HepG2 (cell line): ENCODE results near the gene HNRNPA1L2. TPM values are rescaled to one million over a fixed set of nuclear protein-coding genes. Genes with fewer than 3 reads are reported as not detected.
"Not testable (repeated sequence)": the region's sequence is repeated elsewhere in the genome, so short reads cannot be mapped to it uniquely, and the experiment has no call there.

ENCODE experiments used
- ATAC-seq: fragments of 200-7000 bp; cut with Tn5 transposase; 3 replicates; pipeline ENCODE4 v1.9.1; 2020; ENCODE audit warnings: mild to moderate bottlenecking, moderate library complexity
- BruUV-seq: library from RNA; stranded (reverse); fragments of 400-500 nt; replicated peaks from 2 replicates; lab custom pipeline; 2021; lab: Mats Ljungman, UMichigan
- CTCF ChIA-PET: fragments of 300-600 bp; formaldehyde crosslinking; extraction: SDS; loops from one replicate; lab custom pipeline; 2021; ENCODE audit warnings: low total read pairs, inconsistent platforms, low intra/inter-chr PET ratio; lab: Yijun Ruan, JAX
- POLR2A ChIA-PET: fragments of 350-600 bp; sonication (Branson Sonifier 250); formaldehyde crosslinking; loops from one replicate; lab custom pipeline; 2020; ENCODE audit warnings: antibody characterized with exemption, inconsistent platforms; lab: Yijun Ruan, JAX
- DNase-seq: peaks from one replicate; pipeline ENCODE4 v3.0.0-alpha.2; 2015; ENCODE audit warnings: low spot score
- FAIRE-seq: peaks from 3 replicates; lab custom pipeline; 2011; peaks lifted over from hg19 to GRCh38; lab: Jason Lieb, UNC
- H2AFZ ChIP-seq: one replicate; pipeline ENCODE4 v1.6.1; 2011; ENCODE audit warnings: low read length, inconsistent platforms
- H3K27ac ChIP-seq: fragments of 300-600 bp; 3 replicates; pipeline ENCODE4 v1.8.0; 2011; ENCODE audit warnings: mixed run types, mild to moderate bottlenecking, mixed read lengths, low read length, inconsistent platforms; ENCODE audit not compliant: insufficient read depth; ENCODE audit errors: extremely low read length
- H3K27me3 ChIP-seq, 2 experiments: fragments of 200-600 bp in 1 of 2; 2 replicates in 1 of 2; 3 replicates in 1 of 2; pipeline versions ENCODE4 v1.6.0 to v1.8.0; 2011; ENCODE audit warnings: low read length in 2 of 2, mild to moderate bottlenecking in 2 of 2, moderate library complexity in 2 of 2, inconsistent platforms in 1 of 2; ENCODE audit not compliant: insufficient read depth in 2 of 2, control insufficient read depth in 1 of 2
- H3K36me3 ChIP-seq, 2 experiments: fragments of 200-600 bp in 1 of 2; replicated peaks in 1 of 2; 2 replicates in 1 of 2; 3 replicates in 1 of 2; pipeline versions ENCODE4 v1.5.1 to v1.8.0; 2011; ENCODE audit warnings: low read length in 2 of 2, inconsistent platforms in 1 of 2; ENCODE audit not compliant: insufficient read depth in 2 of 2, control insufficient read depth in 1 of 2
- H3K4me1 ChIP-seq: 2 replicates; pipeline ENCODE4 v1.5.1; 2012; ENCODE audit warnings: low read length, inconsistent platforms; ENCODE audit not compliant: insufficient read depth
- H3K4me2 ChIP-seq: 2 replicates; pipeline ENCODE4 v1.6.0; 2011; ENCODE audit warnings: low read depth, low read length, inconsistent platforms
- H3K4me3 ChIP-seq, 3 experiments: fragments of 200-600 bp in 1 of 3; sonication (generic), shearing (Covaris generic) in 1 of 3; replicated peaks in 1 of 3; 2 replicates each; pipeline ENCODE4 v1.5.1; 2011 to 2016; ENCODE audit warnings: low read length in 3 of 3, inconsistent platforms in 2 of 3, low read depth in 2 of 3, mild to moderate bottlenecking in 2 of 3, control low read depth in 1 of 3, mixed read lengths in 1 of 3; ENCODE audit not compliant: insufficient read depth in 1 of 3
- H3K79me2 ChIP-seq: one replicate; pipeline ENCODE4 v1.6.1; 2011; ENCODE audit warnings: low read length, inconsistent platforms; ENCODE audit not compliant: insufficient read depth
- H3K9ac ChIP-seq: 2 replicates; pipeline ENCODE4 v1.6.0; 2011; ENCODE audit warnings: mild to moderate bottlenecking, low read depth, low read length, inconsistent platforms; ENCODE audit not compliant: insufficient read depth
- H3K9me3 ChIP-seq: 2 replicates; pipeline ENCODE4 v1.5.1; 2012; ENCODE audit warnings: mild to moderate bottlenecking, low read length
- H4K20me1 ChIP-seq: 2 replicates; pipeline ENCODE4 v1.6.0; 2011; ENCODE audit warnings: inconsistent platforms, mild to moderate bottlenecking, low read length, moderate library complexity; ENCODE audit not compliant: insufficient read depth
- CEBPB ChIP-seq: IDR thresholded peaks from 2 replicates; pipeline ENCODE4 v1.6.1; 2011; ENCODE audit warnings: low read depth, low read length, improper control_type of control experiment, borderline replicate concordance
- CEBPG ChIP-seq: IDR thresholded peaks from 2 replicates; pipeline ENCODE4 v1.6.1; 2016
- ZNF12 ChIP-seq: sonication (generic); formaldehyde crosslinking; IDR thresholded peaks from 2 replicates; pipeline ENCODE4 v1.5.0; 2020; ENCODE audit warnings: missing genetic modification reagents
- WGBS: methylation state at CpG from one replicate; pipeline ENCODE4 v1.1.6; 2017; ENCODE audit warnings: low lambda C conversion rate; 5-methylcytosine and 5-hydroxymethylcytosine counted together
- in situ Hi-C: cut with HindIII; loops from 2 replicates; pipeline ENCODE4 v1.10.0; 2017; ENCODE audit warnings: low pct_unique_long_range_greater_than_20kb; ENCODE audit not compliant: extremely low pct_ligation_motif_present
- intact Hi-C: fragments of 100-400 bp; cut with micrococcal nuclease; formaldehyde crosslinking; loops from one replicate; pipeline ENCODE4 v1.10.0; 2022; ENCODE audit not compliant: unreplicated experiment
- polyA plus RNA-seq, 8 experiments: library from polyadenylated mRNA; depleted of rRNA in 3 of 8; stranded (reverse) in 7 of 8; unstranded in 1 of 8; fragments of >200 nt; fragmentation: Illumina TruSeq in 4 of 8; extraction: Trizol in 4 of 8; gene quantifications; 2 replicates each; pipeline versions ENCODE4 v1.2.1 to v1.2.3, GENCODE V29; 2011 to 2016; ENCODE audit warnings: low read depth in 4 of 8, missing spikeins in 1 of 8, mixed read lengths in 1 of 8; ENCODE audit not compliant: insufficient read depth in 1 of 8
- total RNA-seq, 5 experiments: library from RNA; depleted of rRNA; stranded (reverse); fragments of >200 nt; fragmentation: Illumina TruSeq; extraction: Trizol; gene quantifications; 2 replicates each; pipeline ENCODE4 v1.2.3, GENCODE V29; 2016; ENCODE audit warnings: low read depth in 1 of 5
- TF ChIP-seq, protein P1 (sequence below), 2 experiments: fragments of 450-650 bp in 1 of 2; sonication (generic) in 1 of 2; formaldehyde crosslinking; IDR thresholded peaks; 2 replicates each; pipeline versions ENCODE4 v1.5.0 to v1.8.0; 2020 to 2022; ENCODE audit warnings: mild to moderate bottlenecking in 1 of 2, missing genetic modification reagents in 1 of 2

HNRNPA1L2 gene
- total and polyA plus RNA-seq, 2 of the 13 experiments (the other 11 are each of a cell fraction or from before 2014, with no cell fraction given), result 3.6 to 7.1 TPM

DNA sequence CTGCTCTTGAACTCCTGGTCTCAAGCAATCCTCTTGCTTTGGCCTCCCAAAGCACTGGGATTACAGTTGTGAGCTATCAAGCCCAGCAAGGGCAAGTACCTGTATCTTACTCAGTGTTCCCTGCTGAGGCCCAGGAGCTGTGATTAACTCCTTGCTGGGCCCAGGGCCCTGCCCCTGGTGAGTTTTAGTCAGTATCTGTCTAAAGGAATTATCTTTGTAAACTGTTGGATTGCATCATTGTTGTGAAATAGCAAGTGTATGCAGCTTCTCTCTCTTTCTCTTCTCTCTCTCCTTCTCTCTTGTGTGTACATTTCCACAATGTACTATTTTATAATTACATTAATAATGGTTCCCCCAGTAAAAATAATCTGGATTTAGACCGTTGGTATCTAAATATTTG, 35.4 kb upstream of the HNRNPA1L2 start:
- H3K36me3 ChIP-seq, H2AFZ ChIP-seq, H4K20me1 ChIP-seq, CTCF ChIA-PET, H3K9me3 ChIP-seq, BruUV-seq, H3K4me2 ChIP-seq, H3K4me3 ChIP-seq, H3K27ac ChIP-seq, FAIRE-seq, H3K27me3 ChIP-seq, ATAC-seq, H3K79me2 ChIP-seq, DNase-seq, H3K9ac ChIP-seq: not testable (repeated sequence)
- POLR2A ChIA-PET, result interaction anchor here (3.5 kb wide), 1 partner anchor 11 kb away, joined by 10 read pairs; no protein-coding TSS in a partner anchor
- TF ChIP-seq ZNF12 (CRISPR knock-in tag) (peak; percentile 61; the same call in 1 of the 2 replicates), CEBPG (0 out of 2 replicates have a peak, but pooled peaks have one; percentile 9), CEBPB (0 out of 2 replicates have a peak, but pooled peaks have one; percentile 18)
- TF ChIP-seq, protein P1, sequence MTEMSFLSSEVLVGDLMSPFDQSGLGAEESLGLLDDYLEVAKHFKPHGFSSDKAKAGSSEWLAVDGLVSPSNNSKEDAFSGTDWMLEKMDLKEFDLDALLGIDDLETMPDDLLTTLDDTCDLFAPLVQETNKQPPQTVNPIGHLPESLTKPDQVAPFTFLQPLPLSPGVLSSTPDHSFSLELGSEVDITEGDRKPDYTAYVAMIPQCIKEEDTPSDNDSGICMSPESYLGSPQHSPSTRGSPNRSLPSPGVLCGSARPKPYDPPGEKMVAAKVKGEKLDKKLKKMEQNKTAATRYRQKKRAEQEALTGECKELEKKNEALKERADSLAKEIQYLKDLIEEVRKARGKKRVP (CRISPR knock-in tag; IDR thresholded peaks at IDR 0.05), result 0 out of 4 replicates have a peak, but pooled peaks of 1 of the 2 experiments have one; percentile 25
- 11% methylated on average over 1 of the region's 1 CpG for WGBS
- intact Hi-C loops (loop anchor here (5.0 kb wide), 1 partner anchor 546 kb away; no protein-coding TSS in a partner anchor), in situ Hi-C loops (loop anchor here (25.0 kb wide), 1 partner anchor 531 kb away; no protein-coding TSS in a partner anchor)
- peaks cover 30% of the 10 kb centered on the region for H3K4me1 ChIP-seq

DNA sequence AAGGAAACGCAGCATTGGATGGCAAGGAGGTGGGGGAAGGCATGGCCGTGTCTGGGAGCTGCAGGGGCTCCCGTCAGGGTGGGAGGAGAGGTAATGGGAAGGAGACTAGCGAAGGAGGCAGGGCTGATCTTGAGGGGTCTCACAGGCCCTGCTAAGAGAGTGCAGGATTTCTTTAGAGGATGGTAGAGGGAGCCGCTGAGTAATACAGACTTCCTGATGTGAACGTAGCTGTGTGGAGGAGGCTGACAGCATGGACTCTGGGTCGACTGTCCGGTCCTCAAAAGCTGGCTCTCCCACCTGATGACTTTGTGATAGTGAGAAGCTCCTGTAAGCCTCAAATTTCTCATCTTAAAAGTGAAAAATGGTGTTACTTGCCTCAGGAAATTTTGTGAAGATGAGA, 34.0 kb upstream of the HNRNPA1L2 start:
- H3K36me3 ChIP-seq, H3K79me2 ChIP-seq, H3K4me3 ChIP-seq, H3K27me3 ChIP-seq, FAIRE-seq, H3K4me2 ChIP-seq, H2AFZ ChIP-seq, H4K20me1 ChIP-seq, DNase-seq, H3K27ac ChIP-seq, H3K9me3 ChIP-seq, BruUV-seq: not testable (repeated sequence)
- peaks cover 16% of the 10 kb centered on the region for H3K4me1 ChIP-seq
- CTCF ChIA-PET, result interaction anchor here (0.8 to 2.0 kb wide), 2 partner anchors 201 to 360 kb away, joined by 3 to 14 read pairs; no protein-coding TSS in a partner anchor
- POLR2A ChIA-PET, result interaction anchor here (1.7 to 3.5 kb wide), 2 partner anchors 9 to 44 kb away, joined by 8 to 10 read pairs; partner anchors contain the start of gene SUGT1
- in situ Hi-C loops, result loop anchor here (25.0 kb wide), 1 partner anchor 529 kb away; no protein-coding TSS in a partner anchor
- intact Hi-C loops, result loop anchor here (2.0 to 5.0 kb wide), 2 partner anchors 201 to 544 kb away; no protein-coding TSS in a partner anchor
- H3K9ac ChIP-seq, result 0 out of 2 replicates have a peak overlapping the region, but pooled peaks have one; percentile 3
- peak; percentile 65 for ATAC-seq
- 43% methylated on average over 8 of the region's 8 CpGs for WGBS
